Common myeloid progenitor, CD34-positive (primary cell): ENCODE data around the gene USP34.
"Not testable (repeated sequence)": the region's sequence is repeated elsewhere in the genome, so short reads cannot be mapped to it uniquely, and the experiment has no call there.

Source experiments
- CTCF ChIA-PET: fragments of 350-600 bp; sonication (Branson Sonifier 250); formaldehyde crosslinking; loops from one replicate; lab custom pipeline; 2021; ENCODE audit warnings: antibody characterized with exemption; lab: Charles Lee
- POLR2A ChIA-PET: fragments of 350-600 bp; sonication (Branson Sonifier 250); formaldehyde crosslinking; loops from one replicate; lab custom pipeline; 2021; ENCODE audit warnings: antibody characterized with exemption; lab: Charles Lee
- DNase-seq, 3 donors: peaks; one replicate each; pipeline versions ENCODE4 v3.0.0 to v3.0.0-alpha.2; 2013
- H3K27ac ChIP-seq, 2 experiments: 1 replicate in 1 of 2; 2 replicates in 1 of 2; pipeline ENCODE4 v1.7.0; 2013; ENCODE audit warnings: inconsistent platforms in 2 of 2, low read length in 2 of 2, mild to moderate bottlenecking in 2 of 2, low read depth in 1 of 2, moderate library complexity in 1 of 2; ENCODE audit not compliant: severe bottlenecking in 2 of 2, insufficient read depth in 1 of 2, poor library complexity in 1 of 2
- H3K27me3 ChIP-seq, 5 experiments: replicated peaks in 2 of 5; 1 replicate in 3 of 5; 2 replicates in 2 of 5; pipeline versions ENCODE4 v1.6.1 to v1.7.0; 2013; ENCODE audit warnings: low read length in 4 of 5, mild to moderate bottlenecking in 2 of 5, moderate library complexity in 2 of 5, inconsistent platforms in 1 of 5; ENCODE audit not compliant: insufficient read depth in 5 of 5, control insufficient read depth in 4 of 5
- H3K36me3 ChIP-seq, 4 experiments: 1 replicate in 2 of 4; 2 replicates in 2 of 4; pipeline versions ENCODE4 v1.6.1 to v1.7.0; 2013; ENCODE audit warnings: low read length in 3 of 4, control low read depth in 1 of 4, mild to moderate bottlenecking in 1 of 4; ENCODE audit not compliant: control insufficient read depth in 4 of 4, insufficient read depth in 4 of 4
- H3K4me1 ChIP-seq, 4 experiments: 1 replicate in 3 of 4; 2 replicates in 1 of 4; pipeline versions ENCODE4 v1.6.1 to v1.7.1; 2013; ENCODE audit warnings: low read length in 3 of 4, mild to moderate bottlenecking in 3 of 4, control low read depth in 1 of 4, inconsistent platforms in 1 of 4, moderate library complexity in 1 of 4; ENCODE audit not compliant: control insufficient read depth in 4 of 4, insufficient read depth in 4 of 4; ENCODE audit errors: control extremely low read depth in 1 of 4
- H3K4me3 ChIP-seq, 7 experiments: 1 replicate in 4 of 7; 2 replicates in 3 of 7; pipeline versions ENCODE4 v1.5.1 to v1.7.0; 2013; ENCODE audit warnings: mild to moderate bottlenecking in 7 of 7, low read length in 6 of 7, moderate library complexity in 6 of 7, inconsistent platforms in 2 of 7, low read depth in 2 of 7, control low read depth in 1 of 7; ENCODE audit not compliant: insufficient read depth in 4 of 7, control insufficient read depth in 1 of 7; ENCODE audit errors: extremely low read depth in 1 of 7
- H3K9me3 ChIP-seq, 5 experiments: 1 replicate in 4 of 5; 2 replicates in 1 of 5; pipeline versions ENCODE4 v1.6.1 to v1.7.1; 2013; ENCODE audit warnings: low read length in 4 of 5, mild to moderate bottlenecking in 2 of 5, inconsistent platforms in 1 of 5, low read depth in 1 of 5, moderate library complexity in 1 of 5; ENCODE audit not compliant: control insufficient read depth in 4 of 5, insufficient read depth in 2 of 5; ENCODE audit errors: control extremely low read depth in 1 of 5
- WGBS: methylation state at CpG from one replicate; pipeline ENCODE4 v1.1.5; 2013; ENCODE audit not compliant: insufficient coverage; 5-methylcytosine and 5-hydroxymethylcytosine counted together

Gene USP34

DNA sequence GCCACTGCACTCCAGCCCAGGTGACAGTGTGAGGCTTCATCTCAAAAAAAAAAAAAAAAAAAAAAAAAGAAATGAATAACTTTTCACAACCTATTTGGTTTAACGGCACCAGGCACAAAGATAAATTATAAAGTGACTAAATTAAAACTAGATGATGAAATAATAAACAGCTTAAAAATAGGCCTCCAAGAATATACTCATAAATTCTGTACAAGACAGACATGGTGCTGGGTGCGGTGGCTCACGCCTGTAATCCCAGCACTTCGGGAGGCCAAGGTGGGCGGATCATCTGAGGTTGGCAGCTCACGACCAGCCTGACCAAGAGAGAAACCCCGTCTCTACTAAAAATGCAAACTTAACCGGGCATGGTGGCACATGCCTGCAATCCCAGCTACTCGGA is 19.7 kb downstream of the USP34 start:
- WGBS: 99% methylated on average over 8 of the region's 9 CpGs
- Histone ChIP-seq H3K4me3 (no peak overlapping the region), H3K27ac (no peak overlapping the region), H3K36me3 (peaks cover 1 to 8% (median 3%) of the 10 kb centered on the region in 4 experiments), H3K9me3 (peaks cover 0 to 2% (median 0%) of the 10 kb centered on the region in 5 experiments), H3K4me1 (no peaks in the 10 kb centered on the region), H3K27me3 (no peaks in the 10 kb centered on the region)
- no peak for DNase-seq
- ChIA-PET POLR2A (interaction anchor here (0.7 kb wide), 1 partner anchor 14 kb away, joined by 5 read pairs; no protein-coding TSS in a partner anchor), CTCF (interaction anchor here (1.0 to 1.1 kb wide), 2 partner anchors 17 to 25 kb away, joined by 3 read pairs; no protein-coding TSS in a partner anchor)

DNA sequence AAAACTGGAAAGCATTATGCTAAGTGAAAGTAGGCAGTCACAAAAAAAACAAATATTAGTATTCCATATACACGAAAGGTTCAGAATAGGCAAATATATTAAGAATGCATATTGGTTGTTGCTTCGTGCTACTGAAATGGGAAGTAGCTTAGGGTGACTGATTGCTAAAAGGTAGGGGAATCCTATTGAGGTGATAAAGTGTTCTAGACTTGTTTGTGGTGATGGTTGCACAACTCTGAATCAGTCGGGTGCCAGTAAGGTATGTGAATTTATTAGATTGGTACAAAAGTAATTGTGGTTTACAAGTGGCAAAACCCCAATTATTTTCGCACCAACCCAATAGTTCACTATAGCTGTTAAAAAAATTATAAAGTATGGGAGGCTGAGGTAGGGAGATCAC is 20.7 kb downstream of the USP34 start:
- CTCF ChIA-PET: interaction anchor here (1.0 to 1.5 kb wide), 2 partner anchors 9 to 23 kb away, joined by 3 read pairs; no protein-coding TSS in a partner anchor
- peaks cover 0 to 2% (median 0%) of the 10 kb centered on the region in 5 experiments for H3K9me3 ChIP-seq

DNA sequence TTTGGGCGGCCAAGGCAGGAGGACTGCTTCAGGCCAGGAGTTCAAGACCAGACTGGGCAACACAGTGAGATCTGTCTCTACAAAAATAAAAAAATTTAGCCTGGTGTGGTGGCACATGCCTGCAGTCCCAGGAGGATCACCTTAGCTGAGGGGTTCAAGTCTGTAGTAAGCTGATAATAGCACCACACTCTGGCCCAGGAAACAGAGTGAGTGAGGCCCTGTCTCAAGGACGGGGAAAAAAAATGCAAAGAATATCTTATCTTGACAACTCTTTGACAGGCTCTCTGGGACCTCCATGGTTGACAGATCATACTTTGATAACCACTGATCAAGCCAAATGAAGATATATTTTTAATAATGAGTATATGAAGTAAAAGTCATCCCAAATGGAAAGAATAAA is 22.7 kb downstream of the USP34 start:
- DNase-seq: no peak
- H3K4me3 ChIP-seq: no peak overlapping the region
- peaks cover 0 to 5% (median 3%) of the 10 kb centered on the region in 5 experiments for H3K9me3 ChIP-seq
- H3K4me1 ChIP-seq: no peaks in the 10 kb centered on the region
- POLR2A ChIA-PET: no interaction called here
- H3K27ac ChIP-seq: no peak overlapping the region
- WGBS: 86% methylated on average over 1 of the region's 2 CpGs
- CTCF ChIA-PET: interaction anchor here (1.2 kb wide), 1 partner anchor 9 kb away, joined by 3 read pairs; no protein-coding TSS in a partner anchor
- H3K27me3 ChIP-seq: no peaks in the 10 kb centered on the region
- peaks cover 0 to 10% (median 6%) of the 10 kb centered on the region in 4 experiments for H3K36me3 ChIP-seq

More for the DNA sequence above, 20.7 kb downstream of the USP34 start:
- Histone ChIP-seq H3K4me1 (no peaks in the 10 kb centered on the region), H3K36me3 (peaks cover 0 to 8% (median 3%) of the 10 kb centered on the region in 4 experiments), H3K4me3 (no peak overlapping the region), H3K27me3 (no peaks in the 10 kb centered on the region), H3K27ac (no peak overlapping the region)
- WGBS: 100% methylated on average over 1 of the region's 4 CpGs
- DNase-seq: peak in 2 of 3 donors; percentile 36 to 49
- POLR2A ChIA-PET: no interaction called here

DNA sequence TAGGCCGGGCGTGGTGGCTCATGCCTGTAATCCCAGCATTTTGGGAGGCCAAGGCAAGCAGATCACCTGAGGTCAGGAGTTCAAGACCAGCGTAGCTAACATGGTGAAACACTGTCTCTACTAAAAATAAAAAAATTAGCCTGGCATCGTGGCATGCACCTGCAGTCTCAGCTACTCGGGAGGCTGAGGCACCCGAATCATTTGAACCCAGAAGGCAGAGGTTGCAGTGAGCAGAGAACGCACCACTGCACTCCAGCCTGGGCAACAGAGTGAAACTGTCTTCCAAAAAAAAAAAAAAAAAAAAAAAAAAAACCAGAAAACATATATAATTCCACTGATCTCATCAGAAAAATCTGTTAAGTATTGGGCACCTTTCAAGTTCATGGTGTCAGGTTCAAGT is 23.9 kb downstream of the USP34 start:
- H3K9me3 ChIP-seq, H3K27me3 ChIP-seq, H3K4me1 ChIP-seq, CTCF ChIA-PET, DNase-seq, POLR2A ChIA-PET, H3K4me3 ChIP-seq, H3K27ac ChIP-seq: not testable (repeated sequence)
- peaks cover 0 to 10% (median 5%) of the 10 kb centered on the region in 4 experiments for H3K36me3 ChIP-seq
- 83% methylated on average over 3 of the region's 7 CpGs for WGBS

DNA sequence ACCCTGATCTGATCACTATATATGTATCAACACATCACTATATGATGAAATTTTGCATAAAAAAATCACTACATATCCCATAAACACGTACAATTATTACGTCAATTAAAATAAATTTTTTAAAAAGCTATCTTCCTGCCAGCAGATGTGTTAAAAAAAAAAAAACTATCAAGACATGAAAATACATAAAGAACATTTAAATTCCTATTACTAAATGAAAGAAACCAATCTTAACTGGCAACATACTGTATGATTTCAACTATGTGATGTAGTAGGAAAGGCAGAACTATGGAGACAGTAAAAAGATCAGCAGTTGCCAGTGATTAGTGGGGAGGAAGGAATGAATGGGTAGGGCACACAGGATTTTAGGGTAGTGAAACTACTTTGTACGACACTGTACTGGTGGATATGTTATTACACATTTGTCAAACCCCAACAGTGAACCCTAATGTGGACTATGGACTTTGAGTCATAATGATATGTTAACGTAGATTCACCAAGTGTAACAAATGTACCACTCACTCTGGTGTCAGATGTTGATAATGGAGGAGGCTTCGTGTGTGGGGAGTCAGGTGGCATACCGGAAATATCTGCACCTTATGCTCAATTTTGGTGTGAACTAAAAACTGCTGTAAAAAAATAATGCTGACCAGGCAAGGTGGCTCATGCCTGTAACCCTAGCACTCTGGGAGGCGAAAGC is 27.4 kb downstream of the USP34 start:
- Histone ChIP-seq H3K27ac (no peak overlapping the region), H3K4me1 (peaks cover 0 to 8% (median 0%) of the 10 kb centered on the region in 4 experiments), H3K27me3 (no peaks in the 10 kb centered on the region), H3K36me3 (peaks cover 0 to 10% (median 7%) of the 10 kb centered on the region in 4 experiments), H3K4me3 (no peak overlapping the region), H3K9me3 (peaks cover 0 to 6% (median 3%) of the 10 kb centered on the region in 5 experiments)
- WGBS: 100% methylated on average over 3 of the region's 7 CpGs
- ChIA-PET POLR2A (no interaction called here), CTCF (interaction anchor here (0.9 to 1.9 kb wide), 3 partner anchors 14 to 25 kb away, joined by 3 to 7 read pairs (median 5); no protein-coding TSS in a partner anchor)
- no peak for DNase-seq

DNA sequence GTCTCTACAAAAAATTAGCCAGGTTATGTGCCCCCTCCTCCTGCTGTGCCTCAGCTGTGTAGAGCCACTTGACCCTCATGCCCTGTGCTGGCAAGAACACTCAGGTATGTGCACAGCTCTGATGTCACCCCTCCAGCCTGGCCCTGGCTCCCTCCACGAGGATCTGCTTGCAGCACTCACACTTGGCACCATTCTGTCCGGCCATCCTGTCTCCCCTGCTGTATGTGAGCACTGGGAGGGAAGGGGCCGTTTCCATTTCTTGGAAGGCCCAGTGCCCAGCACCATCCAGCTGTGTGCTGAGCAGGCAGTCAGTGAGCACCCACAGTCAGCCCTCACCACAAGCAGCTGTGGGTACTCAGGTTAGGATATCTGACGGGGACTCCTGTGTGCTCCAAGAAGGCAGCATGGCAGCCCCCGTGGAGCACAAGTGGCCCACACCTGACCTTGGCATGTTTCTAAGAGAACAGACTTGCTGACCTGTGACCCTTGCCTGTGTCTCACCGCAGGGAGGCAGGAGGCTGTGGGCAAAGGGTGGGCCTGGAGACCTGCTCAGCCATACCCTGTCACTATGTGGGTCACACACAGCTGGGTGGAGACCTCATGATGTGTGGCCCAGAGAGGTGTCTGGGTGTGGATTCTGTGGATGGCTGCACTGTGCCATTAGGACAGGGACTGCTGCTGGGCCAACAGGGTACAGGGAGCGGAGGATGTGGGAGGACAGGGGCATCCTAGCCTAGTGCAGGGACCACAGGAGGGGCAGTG is 31.5 kb downstream of the USP34 start:
- peaks cover 0 to 14% (median 2%) of the 10 kb centered on the region in 4 experiments for H3K4me1 ChIP-seq
- no peak overlapping the region for H3K27ac ChIP-seq
- no peak overlapping the region for H3K4me3 ChIP-seq
- ChIA-PET CTCF (interaction anchor here (0.8 to 1.6 kb wide), 5 partner anchors 9 to 36 kb away, joined by 3 to 8 read pairs (median 3); no protein-coding TSS in a partner anchor), POLR2A (no interaction called here)
- peaks cover 0 to 9% (median 6%) of the 10 kb centered on the region in 4 experiments for H3K36me3 ChIP-seq
- H3K9me3 ChIP-seq: peaks cover 0 to 18% (median 2%) of the 10 kb centered on the region in 5 experiments
- 100% methylated on average over 5 of the region's 7 CpGs for WGBS
- no peak for DNase-seq
- no peaks in the 10 kb centered on the region for H3K27me3 ChIP-seq
